Ishikawa (cell line): ENCODE measurements around the gene ELL2.

Source experiments
- CEBPB ChIP-seq: IDR thresholded peaks from 2 replicates; pipeline ENCODE4 v1.6.1; 2012
- CREB1 ChIP-seq: IDR thresholded peaks from 2 replicates; pipeline ENCODE4 v1.6.1; 2012; ENCODE audit warnings: low read depth
- EP300 ChIP-seq: IDR thresholded peaks from 2 replicates; pipeline ENCODE4 v1.6.1; 2012; ENCODE audit warnings: borderline replicate concordance
- MAX ChIP-seq: IDR thresholded peaks from 2 replicates; pipeline ENCODE4 v1.6.1; 2012
- NFIC ChIP-seq: IDR thresholded peaks from 2 replicates; pipeline ENCODE4 v1.6.1; 2012
- RAD21 ChIP-seq: IDR thresholded peaks from 2 replicates; pipeline ENCODE4 v1.6.1; 2012; ENCODE audit warnings: low read depth
- TAF1 ChIP-seq: IDR thresholded peaks from 2 replicates; pipeline ENCODE4 v1.6.1; 2012; ENCODE audit warnings: low read depth, mild to moderate bottlenecking
- TCF12 ChIP-seq: IDR thresholded peaks from 2 replicates; pipeline ENCODE4 v1.6.1; 2012; ENCODE audit warnings: low read depth
- TEAD4 ChIP-seq: IDR thresholded peaks from 2 replicates; pipeline ENCODE4 v1.6.1; 2012
- YY1 ChIP-seq: IDR thresholded peaks from 2 replicates; pipeline ENCODE4 v1.6.1; 2012; ENCODE audit warnings: low read depth
- TF ChIP-seq, protein P1 (sequence below): IDR thresholded peaks from 2 replicates; pipeline ENCODE4 v1.6.1; 2012; ENCODE audit warnings: low read depth, mild to moderate bottlenecking
- TF ChIP-seq, protein P2 (sequence below): IDR thresholded peaks from 2 replicates; pipeline ENCODE4 v1.6.1; 2012

DNA sequence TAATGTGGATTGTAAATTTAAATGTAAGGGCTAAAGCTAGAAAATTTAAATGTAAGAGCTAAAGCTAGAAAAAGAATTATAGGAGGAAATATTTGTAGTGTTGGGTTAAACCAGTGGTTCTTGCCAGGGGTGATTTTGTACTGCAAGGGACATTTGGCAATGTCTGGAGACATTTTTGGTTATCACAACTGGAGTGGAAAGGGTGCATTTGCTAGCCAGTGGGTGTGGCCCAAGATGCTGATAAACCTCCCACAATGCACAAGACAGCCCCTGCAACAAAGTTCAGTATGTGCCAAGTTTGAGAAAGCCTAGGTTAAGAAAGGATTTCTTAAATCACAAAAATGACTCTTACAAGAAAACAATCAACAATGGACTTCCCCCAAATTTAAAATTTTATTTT lies 31.6 kb upstream of the ELL2 start:
- TF ChIP-seq, protein P1, sequence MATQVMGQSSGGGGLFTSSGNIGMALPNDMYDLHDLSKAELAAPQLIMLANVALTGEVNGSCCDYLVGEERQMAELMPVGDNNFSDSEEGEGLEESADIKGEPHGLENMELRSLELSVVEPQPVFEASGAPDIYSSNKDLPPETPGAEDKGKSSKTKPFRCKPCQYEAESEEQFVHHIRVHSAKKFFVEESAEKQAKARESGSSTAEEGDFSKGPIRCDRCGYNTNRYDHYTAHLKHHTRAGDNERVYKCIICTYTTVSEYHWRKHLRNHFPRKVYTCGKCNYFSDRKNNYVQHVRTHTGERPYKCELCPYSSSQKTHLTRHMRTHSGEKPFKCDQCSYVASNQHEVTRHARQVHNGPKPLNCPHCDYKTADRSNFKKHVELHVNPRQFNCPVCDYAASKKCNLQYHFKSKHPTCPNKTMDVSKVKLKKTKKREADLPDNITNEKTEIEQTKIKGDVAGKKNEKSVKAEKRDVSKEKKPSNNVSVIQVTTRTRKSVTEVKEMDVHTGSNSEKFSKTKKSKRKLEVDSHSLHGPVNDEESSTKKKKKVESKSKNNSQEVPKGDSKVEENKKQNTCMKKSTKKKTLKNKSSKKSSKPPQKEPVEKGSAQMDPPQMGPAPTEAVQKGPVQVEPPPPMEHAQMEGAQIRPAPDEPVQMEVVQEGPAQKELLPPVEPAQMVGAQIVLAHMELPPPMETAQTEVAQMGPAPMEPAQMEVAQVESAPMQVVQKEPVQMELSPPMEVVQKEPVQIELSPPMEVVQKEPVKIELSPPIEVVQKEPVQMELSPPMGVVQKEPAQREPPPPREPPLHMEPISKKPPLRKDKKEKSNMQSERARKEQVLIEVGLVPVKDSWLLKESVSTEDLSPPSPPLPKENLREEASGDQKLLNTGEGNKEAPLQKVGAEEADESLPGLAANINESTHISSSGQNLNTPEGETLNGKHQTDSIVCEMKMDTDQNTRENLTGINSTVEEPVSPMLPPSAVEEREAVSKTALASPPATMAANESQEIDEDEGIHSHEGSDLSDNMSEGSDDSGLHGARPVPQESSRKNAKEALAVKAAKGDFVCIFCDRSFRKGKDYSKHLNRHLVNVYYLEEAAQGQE = no peak
- no peak for TF ChIP-seq TAF1
- no peak for TF ChIP-seq YY1
- TF ChIP-seq, protein P2, sequence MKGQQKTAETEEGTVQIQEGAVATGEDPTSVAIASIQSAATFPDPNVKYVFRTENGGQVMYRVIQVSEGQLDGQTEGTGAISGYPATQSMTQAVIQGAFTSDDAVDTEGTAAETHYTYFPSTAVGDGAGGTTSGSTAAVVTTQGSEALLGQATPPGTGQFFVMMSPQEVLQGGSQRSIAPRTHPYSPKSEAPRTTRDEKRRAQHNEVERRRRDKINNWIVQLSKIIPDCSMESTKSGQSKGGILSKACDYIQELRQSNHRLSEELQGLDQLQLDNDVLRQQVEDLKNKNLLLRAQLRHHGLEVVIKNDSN = no peak
- TF ChIP-seq MAX = no peak
- TF ChIP-seq CREB1 = no peak
- no peak for TF ChIP-seq TCF12
- TF ChIP-seq NFIC = no peak
- no peak for TF ChIP-seq EP300
- no peak for TF ChIP-seq TEAD4
- TF ChIP-seq RAD21 = no peak
- TF ChIP-seq CEBPB = no peak
